T-helper 2 cell treated with Interferon-gamma antibody and Interleukin-4, amounts not matched to agents 100 ng/mL and 5 ng/mL, for 36 hours (primary cell): Measurements from ENCODE around the gene IDUA. TPM values are rescaled to one million over a fixed set of nuclear protein-coding genes. Genes with fewer than 3 reads are reported as not detected.
"Not testable (repeated sequence)": the region's sequence is repeated elsewhere in the genome, so short reads cannot be mapped to it uniquely, and the experiment has no call there.

Source experiments
- intact Hi-C: fragments of 100-400 bp; cut with micrococcal nuclease; formaldehyde crosslinking; loops from one replicate; pipeline ENCODE4 v1.15.1; 2023
- total RNA-seq: library from RNA; stranded (reverse); gene quantifications from 2 replicates; pipeline ENCODE4 v1.2.3, GENCODE V29; 2022

The IDUA gene
- total RNA-seq, 1 donor from 2014 or later = 36.0 TPM

DNA sequence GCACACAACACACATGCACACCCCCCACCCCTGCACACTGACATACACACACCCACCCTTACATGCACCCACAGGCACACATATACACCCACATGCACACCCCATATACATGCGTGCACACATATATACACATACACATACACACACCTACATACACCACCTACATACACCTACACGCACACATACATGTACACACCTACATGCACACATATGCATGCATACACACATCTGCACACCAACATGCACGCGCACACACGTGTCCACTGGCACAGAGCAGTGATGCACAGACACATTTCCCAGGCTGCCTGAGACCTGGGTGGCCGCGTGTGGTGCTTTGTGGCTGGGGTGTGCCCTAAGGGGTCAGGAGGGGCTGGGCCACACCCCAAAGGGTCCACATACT, 56.3 kb downstream of the IDUA start:
- intact Hi-C loops = no loop called here

DNA sequence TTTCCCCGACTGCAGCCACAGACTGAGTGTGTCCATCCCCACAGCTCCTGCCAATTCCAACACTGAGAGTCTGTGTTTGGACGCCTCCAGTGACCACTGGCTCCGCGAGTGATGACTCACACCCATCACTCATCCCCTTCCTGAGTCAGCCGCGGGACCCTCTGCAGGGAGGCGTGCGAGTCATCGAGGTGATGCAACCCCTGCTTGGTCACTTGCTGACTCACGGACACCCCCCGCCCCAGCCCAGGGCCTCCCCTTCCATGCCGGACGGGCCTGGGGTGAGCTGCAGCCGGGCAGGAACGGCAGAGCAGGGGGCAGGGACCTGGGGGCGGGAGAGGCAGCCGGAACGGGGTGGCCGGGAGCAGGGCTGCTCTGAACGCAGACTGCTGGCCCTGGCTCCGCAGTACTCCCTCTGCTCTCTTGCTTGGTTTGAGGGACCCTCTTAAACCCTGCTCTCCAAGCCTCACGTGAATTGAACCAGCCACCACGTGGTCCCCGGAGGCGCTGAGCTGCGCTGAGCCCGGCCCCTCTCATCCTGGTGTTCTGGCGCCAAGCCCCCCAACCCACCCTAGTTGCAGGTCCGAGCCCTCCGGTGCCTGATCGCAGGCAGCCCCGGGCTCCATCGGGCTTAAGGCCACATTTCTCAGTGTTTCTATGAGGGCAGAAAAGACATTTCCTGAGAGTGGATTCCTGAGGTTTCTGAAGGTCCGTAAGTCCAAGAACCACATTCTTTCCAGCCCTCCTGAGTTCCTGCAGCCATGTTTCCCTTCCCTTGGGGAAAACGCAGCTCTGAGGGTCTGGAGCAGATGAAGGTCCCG, 57.0 kb downstream of the IDUA start:
- intact Hi-C loops = no loop called here

DNA sequence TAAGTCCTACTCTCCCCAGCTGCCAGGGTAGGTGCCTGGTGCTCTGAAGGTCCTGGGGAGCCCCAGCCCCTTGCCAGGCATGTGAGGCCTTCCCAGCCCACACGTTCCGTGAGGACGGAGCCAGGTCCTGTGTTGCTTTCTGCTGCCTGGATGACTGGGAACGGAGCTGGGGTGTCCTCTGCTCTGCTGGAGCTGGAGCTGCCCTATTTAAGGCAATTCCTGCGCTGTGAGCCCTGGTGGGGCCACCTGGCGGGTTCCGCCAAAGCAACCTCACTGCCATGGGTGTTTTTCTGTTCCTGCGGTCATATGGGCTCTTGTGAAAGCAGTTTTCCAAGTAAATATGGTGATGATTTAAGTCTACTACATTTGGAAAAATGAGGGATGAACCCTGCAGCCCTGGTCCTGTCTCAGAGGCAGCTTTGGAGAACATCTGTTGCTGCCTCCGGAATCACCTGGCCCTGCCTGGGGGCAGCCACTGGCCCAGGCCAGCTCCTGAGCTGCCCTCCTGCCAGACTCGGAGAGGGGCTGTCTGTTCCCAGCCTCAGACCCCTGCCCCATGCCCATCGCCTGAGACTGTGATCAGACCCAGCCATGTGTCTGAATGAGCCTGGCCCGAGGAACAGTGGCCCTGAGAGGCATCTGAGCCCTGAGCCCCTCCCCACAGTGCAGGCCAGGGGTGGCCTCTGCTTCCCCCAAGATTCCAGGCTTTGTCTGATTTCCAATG, 57.8 kb downstream of the IDUA start:
- intact Hi-C loops = no loop called here

GRCh38 chr4:1045193-1045594, 58.4 kb downstream of the IDUA start:
- intact Hi-C loops = no loop called here

- intact Hi-C loops = no loop called here
Measured at GRCh38 chr4:1045595-1046201, 58.9 kb downstream of the IDUA start.

DNA sequence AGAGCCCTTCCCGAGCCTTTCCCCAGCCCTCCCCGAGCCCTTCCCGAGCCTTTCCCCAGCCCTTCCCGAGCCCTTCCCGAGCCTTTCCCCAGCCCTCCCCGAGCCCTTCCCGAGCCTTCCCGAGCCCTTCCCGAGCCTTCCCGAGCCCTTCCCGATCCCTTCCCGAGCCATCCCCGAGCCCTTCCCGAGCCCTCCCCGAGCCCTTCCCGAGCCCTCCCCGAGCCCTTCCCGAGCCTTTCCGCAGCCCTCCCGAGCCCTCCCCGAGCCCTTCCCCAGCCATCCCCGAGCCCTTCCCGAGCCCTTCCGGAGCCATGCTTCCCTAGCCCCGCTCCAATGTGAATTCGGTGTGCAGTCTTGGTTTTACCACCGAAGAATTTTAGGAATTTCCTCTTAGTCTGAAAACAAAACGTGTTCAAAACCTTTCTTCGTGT, 59.8 kb downstream of the IDUA start:
- intact Hi-C loops = not testable (repeated sequence)

- intact Hi-C loops = no loop called here
Measured at GRCh38 chr4:1047106-1047975, 60.5 kb downstream of the IDUA start.

- intact Hi-C loops = no loop called here
Measured at GRCh38 chr4:1047976-1048772, 61.3 kb downstream of the IDUA start.

- intact Hi-C loops = no loop called here
Measured at GRCh38 chr4:1048773-1049590, 62.1 kb downstream of the IDUA start.

- intact Hi-C loops = no loop called here
Measured at GRCh38 chr4:1049591-1049905, 62.7 kb downstream of the IDUA start.

GRCh38 chr4:1050486-1051213, 63.8 kb downstream of the IDUA start:
- intact Hi-C loops = no loop called here

- intact Hi-C loops = no loop called here
Measured at GRCh38 chr4:1051472-1051871, 64.6 kb downstream of the IDUA start.

DNA sequence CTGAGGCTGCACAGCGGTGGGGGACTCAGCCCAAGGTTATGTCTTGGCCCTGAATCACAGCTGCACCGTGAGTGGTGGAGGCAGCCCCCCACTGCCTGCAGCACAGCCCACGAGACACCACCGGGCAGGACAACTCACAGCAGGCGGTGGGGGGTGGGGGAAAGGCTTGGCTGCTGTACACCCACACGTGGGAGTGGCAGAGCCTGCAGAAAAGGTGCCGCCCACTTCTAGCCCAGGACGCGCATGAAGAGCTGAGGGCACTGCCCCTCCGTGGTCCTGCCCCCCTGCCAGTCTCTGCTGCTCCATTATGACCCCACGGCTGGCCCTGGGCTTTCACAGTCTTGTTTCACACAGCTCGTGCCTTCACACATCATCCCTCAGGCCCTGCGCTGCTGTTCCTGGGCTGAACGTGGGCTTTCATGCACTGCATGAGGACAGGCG, 65.4 kb downstream of the IDUA start:
- intact Hi-C loops = no loop called here

- intact Hi-C loops = no loop called here
Measured at GRCh38 chr4:1053080-1053661, 66.3 kb downstream of the IDUA start.

- intact Hi-C loops = not testable (repeated sequence)
Measured at GRCh38 chr4:1053891-1054290, 67.0 kb downstream of the IDUA start.
